ENCODE results near the gene TRAPPC12.

TRAPPC12 gene

GRCh38 chr2:3398857-3399256 is 19.4 kb downstream of the TRAPPC12 start:
- peaks cover 7% of the 10 kb centered on the region for H3K4me1 ChIP-seq (ENCODE audit: insufficient read depth, insufficient read length)
- peaks cover 46% of the 10 kb centered on the region for H3K36me3 ChIP-seq (ENCODE audit: insufficient read depth, insufficient read length, low read length)
- H3K27me3 ChIP-seq (ENCODE audit: insufficient read depth, insufficient read length) = no peaks in the 10 kb centered on the region
- no peak for TF ChIP-seq SUZ12 (IDR thresholded peaks at IDR 0.05; ENCODE audit: extremely low read depth, insufficient read depth, insufficient read length)
- TF ChIP-seq ZNF274 (IDR thresholded peaks at IDR 0.05; ENCODE audit: low read depth, low read length) = no peak
- TF ChIP-seq YY1 (IDR thresholded peaks at IDR 0.05; ENCODE audit: insufficient read depth, insufficient read length) = no peak
- no peak overlapping the region for H3K9ac ChIP-seq (ENCODE audit: insufficient read length, low read depth)
- no peak overlapping the region for H3K4me3 ChIP-seq (ENCODE audit: insufficient read length, low read depth)
- no peak for DNase-seq (ENCODE audit: low read depth, low spot score)
- H3K9me3 ChIP-seq (ENCODE audit: insufficient read depth, low read length) = peaks cover 24% of the 10 kb centered on the region

- TF ChIP-seq SUZ12 (IDR thresholded peaks at IDR 0.05; ENCODE audit: extremely low read depth, insufficient read depth, insufficient read length) = no peak
- no peak for TF ChIP-seq ZNF274 (IDR thresholded peaks at IDR 0.05; ENCODE audit: low read depth, low read length)
- no peak for TF ChIP-seq YY1 (IDR thresholded peaks at IDR 0.05; ENCODE audit: insufficient read depth, insufficient read length)
- no peaks in the 10 kb centered on the region for H3K27me3 ChIP-seq (ENCODE audit: insufficient read depth, insufficient read length)
- no peak overlapping the region for H3K9ac ChIP-seq (ENCODE audit: insufficient read length, low read depth)
- H3K4me1 ChIP-seq (ENCODE audit: insufficient read depth, insufficient read length) = peaks cover 7% of the 10 kb centered on the region
- H3K4me3 ChIP-seq (ENCODE audit: insufficient read length, low read depth) = no peak overlapping the region
- H3K9me3 ChIP-seq (ENCODE audit: insufficient read depth, low read length) = peaks cover 24% of the 10 kb centered on the region
- H3K36me3 ChIP-seq (ENCODE audit: insufficient read depth, insufficient read length, low read length) = peaks cover 46% of the 10 kb centered on the region
- no peak for DNase-seq (ENCODE audit: low read depth, low spot score)
Observed at GRCh38 chr2:3399381-3399780, 19.9 kb downstream of the TRAPPC12 start.

DNA sequence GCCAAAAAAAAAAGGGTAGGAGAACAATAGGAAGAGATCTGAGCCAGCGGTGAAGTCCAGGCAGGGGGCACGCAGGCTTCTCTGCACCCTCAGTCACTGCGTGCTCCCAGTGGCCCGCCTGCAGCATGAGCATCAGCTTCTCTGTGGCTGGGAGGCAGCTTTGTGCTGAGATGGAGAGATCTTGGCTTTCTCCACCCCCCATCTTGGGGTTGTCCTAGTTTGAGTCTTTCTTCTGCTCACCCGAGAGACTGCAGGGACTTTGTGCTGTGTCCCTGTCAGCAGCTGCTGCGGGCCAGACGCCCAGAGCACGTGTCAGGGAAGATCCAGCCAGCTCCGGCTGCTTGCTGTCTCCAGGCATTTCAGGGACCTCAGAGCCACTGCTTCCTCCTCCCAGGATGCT is 20.3 kb downstream of the TRAPPC12 start:
- Histone ChIP-seq H3K4me3 (ENCODE audit: insufficient read length, low read depth) (no peak overlapping the region), H3K9ac (ENCODE audit: insufficient read length, low read depth) (peak overlapping the region; percentile 42), H3K36me3 (ENCODE audit: insufficient read depth, insufficient read length, low read length) (peaks cover 46% of the 10 kb centered on the region), H3K4me1 (ENCODE audit: insufficient read depth, insufficient read length) (peaks cover 7% of the 10 kb centered on the region), H3K27me3 (ENCODE audit: insufficient read depth, insufficient read length) (no peaks in the 10 kb centered on the region), H3K9me3 (ENCODE audit: insufficient read depth, low read length) (peaks cover 21% of the 10 kb centered on the region)
- no peak for TF ChIP-seq YY1 (IDR thresholded peaks at IDR 0.05; ENCODE audit: insufficient read depth, insufficient read length)
- TF ChIP-seq ZNF274 (IDR thresholded peaks at IDR 0.05; ENCODE audit: low read depth, low read length) = no peak
- no peak for TF ChIP-seq SUZ12 (IDR thresholded peaks at IDR 0.05; ENCODE audit: extremely low read depth, insufficient read depth, insufficient read length)
- no peak for DNase-seq (ENCODE audit: low read depth, low spot score)

- H3K36me3 ChIP-seq (ENCODE audit: insufficient read depth, insufficient read length, low read length) = peaks cover 52% of the 10 kb centered on the region
- H3K4me3 ChIP-seq (ENCODE audit: insufficient read length, low read depth) = no peak overlapping the region
- peaks cover 7% of the 10 kb centered on the region for H3K4me1 ChIP-seq (ENCODE audit: insufficient read depth, insufficient read length)
- no peak for DNase-seq (ENCODE audit: low read depth, low spot score)
- no peaks in the 10 kb centered on the region for H3K27me3 ChIP-seq (ENCODE audit: insufficient read depth, insufficient read length)
- H3K9ac ChIP-seq (ENCODE audit: insufficient read length, low read depth) = no peak overlapping the region
- no peaks in the 10 kb centered on the region for H3K9me3 ChIP-seq (ENCODE audit: insufficient read depth, low read length)
- no peak for TF ChIP-seq SUZ12 (IDR thresholded peaks at IDR 0.05; ENCODE audit: extremely low read depth, insufficient read depth, insufficient read length)
- TF ChIP-seq ZNF274 (IDR thresholded peaks at IDR 0.05; ENCODE audit: low read depth, low read length) = no peak
- TF ChIP-seq YY1 (IDR thresholded peaks at IDR 0.05; ENCODE audit: insufficient read depth, insufficient read length) = no peak
Observed at GRCh38 chr2:3403587-3404334, 24.3 kb downstream of the TRAPPC12 start.

DNA sequence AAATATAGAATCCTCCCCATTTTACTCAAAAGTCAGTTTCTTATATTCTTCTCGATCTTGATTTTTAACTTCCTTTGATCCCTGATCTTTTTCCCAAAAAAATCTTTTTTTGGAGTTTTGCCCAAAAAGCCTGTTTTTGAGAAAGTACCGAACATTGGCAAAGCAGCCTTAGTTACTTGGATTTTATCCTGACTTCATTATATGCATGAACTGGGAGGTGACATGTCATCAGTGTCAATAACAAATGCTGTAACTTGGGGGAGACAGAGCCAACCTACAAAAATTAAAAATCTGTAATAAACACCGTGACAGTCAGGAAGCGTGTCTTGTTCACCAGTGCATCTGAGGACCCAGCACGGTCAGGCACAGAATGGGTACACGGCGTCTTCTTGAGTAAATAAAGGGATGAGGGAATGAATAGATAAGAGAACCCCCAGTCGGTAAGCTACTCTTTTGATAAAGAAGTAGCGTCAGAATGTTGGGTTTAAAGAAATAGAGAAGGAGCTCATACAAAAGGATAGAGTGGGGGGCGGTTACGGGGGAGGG is 24.9 kb downstream of the TRAPPC12 start:
- no peak for TF ChIP-seq ZNF274 (IDR thresholded peaks at IDR 0.05; ENCODE audit: low read depth, low read length)
- TF ChIP-seq SUZ12 (IDR thresholded peaks at IDR 0.05; ENCODE audit: extremely low read depth, insufficient read depth, insufficient read length) = no peak
- TF ChIP-seq YY1 (IDR thresholded peaks at IDR 0.05; ENCODE audit: insufficient read depth, insufficient read length) = no peak
- peaks cover 54% of the 10 kb centered on the region for H3K36me3 ChIP-seq (ENCODE audit: insufficient read depth, insufficient read length, low read length)
- DNase-seq (ENCODE audit: low read depth, low spot score) = no peak

DNA sequence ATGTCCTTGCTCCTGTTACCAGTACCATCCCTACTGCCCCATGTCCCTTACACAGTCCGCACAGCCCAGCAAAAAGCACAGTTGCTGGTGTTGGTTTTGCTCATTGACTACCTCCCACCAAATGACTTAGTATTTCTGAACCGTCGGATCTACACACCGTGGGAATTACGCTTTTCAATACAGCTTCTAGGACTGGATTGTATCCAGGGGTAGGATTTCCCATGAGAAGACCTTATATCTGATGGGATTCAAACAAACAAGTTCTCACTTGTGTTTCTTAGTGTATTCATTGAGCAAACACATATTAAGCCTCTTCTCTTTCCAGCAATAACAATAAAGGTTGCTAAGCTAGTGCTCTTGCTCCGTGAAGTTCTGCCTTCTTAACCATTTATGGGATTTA is 25.8 kb downstream of the TRAPPC12 start:
- H3K9me3 ChIP-seq (ENCODE audit: insufficient read depth, low read length) = no peaks in the 10 kb centered on the region
- peaks cover 5% of the 10 kb centered on the region for H3K4me1 ChIP-seq (ENCODE audit: insufficient read depth, insufficient read length)
- DNase-seq (ENCODE audit: low read depth, low spot score) = no peak
- no peak overlapping the region for H3K9ac ChIP-seq (ENCODE audit: insufficient read length, low read depth)
- no peaks in the 10 kb centered on the region for H3K27me3 ChIP-seq (ENCODE audit: insufficient read depth, insufficient read length)
- peaks cover 54% of the 10 kb centered on the region for H3K36me3 ChIP-seq (ENCODE audit: insufficient read depth, insufficient read length, low read length)
- no peak for TF ChIP-seq YY1 (IDR thresholded peaks at IDR 0.05; ENCODE audit: insufficient read depth, insufficient read length)
- no peak overlapping the region for H3K4me3 ChIP-seq (ENCODE audit: insufficient read length, low read depth)

More for the DNA sequence above, 24.9 kb downstream of the TRAPPC12 start:
- Histone ChIP-seq H3K9ac (ENCODE audit: insufficient read length, low read depth) (no peak overlapping the region), H3K4me1 (ENCODE audit: insufficient read depth, insufficient read length) (peaks cover 7% of the 10 kb centered on the region), H3K9me3 (ENCODE audit: insufficient read depth, low read length) (no peaks in the 10 kb centered on the region), H3K27me3 (ENCODE audit: insufficient read depth, insufficient read length) (no peaks in the 10 kb centered on the region), H3K4me3 (ENCODE audit: insufficient read length, low read depth) (no peak overlapping the region)

GRCh38 chr2:3405876-3406275 is 26.4 kb downstream of the TRAPPC12 start:
- Histone ChIP-seq H3K27me3 (ENCODE audit: insufficient read depth, insufficient read length) (no peaks in the 10 kb centered on the region), H3K9me3 (ENCODE audit: insufficient read depth, low read length) (no peaks in the 10 kb centered on the region), H3K4me1 (ENCODE audit: insufficient read depth, insufficient read length) (no peaks in the 10 kb centered on the region), H3K4me3 (ENCODE audit: insufficient read length, low read depth) (no peak overlapping the region), H3K9ac (ENCODE audit: insufficient read length, low read depth) (no peak overlapping the region), H3K36me3 (ENCODE audit: insufficient read depth, insufficient read length, low read length) (peaks cover 48% of the 10 kb centered on the region)
- TF ChIP-seq SUZ12 (IDR thresholded peaks at IDR 0.05; ENCODE audit: extremely low read depth, insufficient read depth, insufficient read length) (no peak), ZNF274 (IDR thresholded peaks at IDR 0.05; ENCODE audit: low read depth, low read length) (no peak), YY1 (IDR thresholded peaks at IDR 0.05; ENCODE audit: insufficient read depth, insufficient read length) (no peak)
- no peak for DNase-seq (ENCODE audit: low read depth, low spot score)
